Suprapubic skin (tissue), 4 donors: ENCODE data around the gene POU3F3.

Experiments used
- EP300 ChIP-seq: sonication (generic); formaldehyde crosslinking; IDR thresholded peaks from one replicate; pipeline ENCODE4 v1.6.1; 2017; ENCODE audit warnings: antibody characterized with exemption
- POLR2A ChIP-seq, 2 donors: fragments of 450-650 bp; IDR thresholded peaks; one replicate each; pipeline ENCODE4 v1.6.1; 2017; ENCODE audit warnings: antibody characterized with exemption in 2 of 2, mild to moderate bottlenecking in 2 of 2, moderate library complexity in 2 of 2
- POLR2AphosphoS5 ChIP-seq, 3 donors: sonication (generic); formaldehyde crosslinking; IDR thresholded peaks; one replicate each; pipeline ENCODE4 v1.6.1; 2017; ENCODE audit warnings: antibody characterized with exemption in 3 of 3
- TF ChIP-seq, protein P1 (sequence below), 2 donors: fragments of 200-600 bp in 1 of 2; fragments of 450-650 bp in 1 of 2; sonication (generic) in 1 of 2; IDR thresholded peaks; one replicate each; pipeline ENCODE4 v1.5.1; 2016 to 2019; ENCODE audit warnings: antibody characterized with exemption in 2 of 2, mild to moderate bottlenecking in 1 of 2, moderate library complexity in 1 of 2

DNA sequence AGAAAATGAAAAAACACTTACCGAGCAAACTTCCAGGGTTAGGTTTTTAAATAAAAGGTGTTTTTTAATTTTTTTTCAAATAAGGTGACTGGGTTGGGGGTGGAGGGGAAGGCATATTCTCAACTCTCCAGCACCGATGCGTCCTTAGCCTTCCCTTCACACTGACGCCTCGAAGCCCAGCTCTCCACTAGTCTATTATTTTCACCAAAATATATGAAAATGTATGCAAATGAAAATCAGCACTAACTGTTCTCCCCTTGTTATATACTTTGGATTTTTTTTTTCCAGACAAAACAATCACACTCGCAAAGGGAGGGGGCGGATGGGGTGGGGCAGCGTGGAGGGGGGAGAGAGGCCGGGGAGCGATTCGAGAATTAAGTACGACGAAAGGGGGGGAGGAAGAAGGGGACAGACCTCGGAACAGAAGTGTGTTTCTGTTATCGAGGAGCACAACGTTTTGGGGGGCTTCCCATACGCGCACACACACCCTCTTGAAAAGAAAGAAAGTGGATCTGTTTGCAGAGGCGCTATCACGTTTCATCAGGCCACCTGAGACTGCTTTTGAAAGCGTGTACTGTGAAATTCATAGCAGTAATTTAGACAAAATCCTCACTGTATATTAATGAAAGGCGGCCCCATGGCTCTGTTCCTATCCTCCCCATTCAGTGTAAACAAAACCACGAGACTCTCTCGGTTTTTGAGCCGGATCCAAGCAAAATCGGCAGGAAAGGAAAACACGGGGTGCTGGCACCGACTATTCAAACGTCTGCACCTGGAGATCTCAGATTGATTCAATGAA, 2.4 kb upstream of the POU3F3 start:
- TF ChIP-seq, protein P1, sequence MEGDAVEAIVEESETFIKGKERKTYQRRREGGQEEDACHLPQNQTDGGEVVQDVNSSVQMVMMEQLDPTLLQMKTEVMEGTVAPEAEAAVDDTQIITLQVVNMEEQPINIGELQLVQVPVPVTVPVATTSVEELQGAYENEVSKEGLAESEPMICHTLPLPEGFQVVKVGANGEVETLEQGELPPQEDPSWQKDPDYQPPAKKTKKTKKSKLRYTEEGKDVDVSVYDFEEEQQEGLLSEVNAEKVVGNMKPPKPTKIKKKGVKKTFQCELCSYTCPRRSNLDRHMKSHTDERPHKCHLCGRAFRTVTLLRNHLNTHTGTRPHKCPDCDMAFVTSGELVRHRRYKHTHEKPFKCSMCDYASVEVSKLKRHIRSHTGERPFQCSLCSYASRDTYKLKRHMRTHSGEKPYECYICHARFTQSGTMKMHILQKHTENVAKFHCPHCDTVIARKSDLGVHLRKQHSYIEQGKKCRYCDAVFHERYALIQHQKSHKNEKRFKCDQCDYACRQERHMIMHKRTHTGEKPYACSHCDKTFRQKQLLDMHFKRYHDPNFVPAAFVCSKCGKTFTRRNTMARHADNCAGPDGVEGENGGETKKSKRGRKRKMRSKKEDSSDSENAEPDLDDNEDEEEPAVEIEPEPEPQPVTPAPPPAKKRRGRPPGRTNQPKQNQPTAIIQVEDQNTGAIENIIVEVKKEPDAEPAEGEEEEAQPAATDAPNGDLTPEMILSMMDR (IDR thresholded peaks at IDR 0.05), result no peak
- TF ChIP-seq POLR2A (IDR thresholded peaks at IDR 0.05) (no peak), POLR2AphosphoS5 (IDR thresholded peaks at IDR 0.05) (no peak), EP300 (no peak)
